ENCODE measurements around the gene BMP6. TPM values are rescaled to one million over a fixed set of nuclear protein-coding genes. Genes with fewer than 3 reads are reported as not detected.
"Not testable (repeated sequence)": the region's sequence is repeated elsewhere in the genome, so short reads cannot be mapped to it uniquely, and the experiment has no call there.

Gene BMP6
- polyA plus RNA-seq, 3 donors = not detected

DNA sequence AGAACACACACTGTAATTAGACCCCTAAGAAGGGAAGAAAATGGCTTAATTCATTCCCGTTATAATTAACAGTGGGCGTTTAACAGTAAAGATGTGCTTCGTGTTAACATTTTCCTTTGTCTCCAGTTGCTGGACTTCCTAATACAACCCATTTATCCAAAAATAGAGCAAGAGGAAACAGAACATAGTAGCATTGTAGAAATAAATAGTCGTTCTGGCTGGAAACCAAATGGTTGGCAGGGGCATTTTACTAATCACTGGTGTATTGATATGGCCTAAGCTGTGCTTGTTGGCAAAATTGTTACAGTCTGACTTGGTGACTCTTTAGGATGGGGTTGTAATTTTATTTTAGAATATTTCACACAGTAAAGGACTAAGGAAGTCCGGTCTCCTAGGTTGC lies 89.8 kb downstream of the BMP6 start:
- WGBS (ENCODE audit: insufficient coverage) = 67% methylated on average over 2 of the region's 5 CpGs
- H3K4me3 ChIP-seq (replicated peaks in 1 of 3; ENCODE audit: low read depth in 2 of 3, low read length in 3 of 3) = no peak overlapping the region
- H3K9ac ChIP-seq (ENCODE audit: insufficient read depth, low read length, poor library complexity, severe bottlenecking) = no peak overlapping the region
- no peak for TF ChIP-seq CTCF (IDR thresholded peaks at IDR 0.05)
- H3K27ac ChIP-seq (ENCODE audit: low read depth in 1 of 2, low read length in 2 of 2) = no peak overlapping the region
- H3K79me2 ChIP-seq (ENCODE audit: insufficient read depth, low read length) = no peaks in the 10 kb centered on the region
- DNase-seq = no peak
- no peaks in the 10 kb centered on the region for H3K4me1 ChIP-seq (ENCODE audit: control insufficient read depth in 1 of 2, insufficient read depth in 2 of 2, low read length in 2 of 2)
- H3K36me3 ChIP-seq (replicated peaks in 1 of 2; ENCODE audit: control insufficient read depth in 1 of 2, insufficient read depth in 2 of 2, low read length in 2 of 2) = no peaks in the 10 kb centered on the region
- no peak overlapping the region for H3K4me3 Mint-ChIP-seq
- no peak overlapping the region for H3K4me2 ChIP-seq (replicated peaks; ENCODE audit: extremely low read depth, low read length, poor library complexity, severe bottlenecking)
- H3K4me1 Mint-ChIP-seq = no peaks in the 10 kb centered on the region
- H3K9me3 ChIP-seq (replicated peaks in 1 of 2; ENCODE audit: control insufficient read depth in 1 of 2, insufficient read depth in 1 of 2, low read length in 2 of 2) = no peaks in the 10 kb centered on the region
- H3K9me3 Mint-ChIP-seq = peaks cover 0 to 2% (median 0%) of the 10 kb centered on the region in 7 donors
- H4K20me1 ChIP-seq (ENCODE audit: insufficient read depth, low read length) = no peaks in the 10 kb centered on the region
- H3K27me3 Mint-ChIP-seq (ENCODE audit: low read depth in 3 of 3) = peaks cover 0 to 3% (median 1%) of the 10 kb centered on the region in 3 donors
- H3K27ac Mint-ChIP-seq = no peak overlapping the region
- H3K36me3 Mint-ChIP-seq = no peaks in the 10 kb centered on the region
- intact Hi-C loops (cut with micrococcal nuclease) = no loop called here
- H2AFZ ChIP-seq (ENCODE audit: insufficient read depth, low read depth, low read length, poor library complexity, severe bottlenecking) = no peak overlapping the region
- H3K27me3 ChIP-seq (ENCODE audit: control insufficient read depth in 2 of 2, insufficient read depth in 2 of 2, low read length in 2 of 2) = no peaks in the 10 kb centered on the region

GRCh38 chr6:7817184-7817583 lies 91.3 kb downstream of the BMP6 start:
- H2AFZ ChIP-seq (ENCODE audit: insufficient read depth, low read depth, low read length, poor library complexity, severe bottlenecking); H3K79me2 ChIP-seq (ENCODE audit: insufficient read depth, low read length); H3K4me1 Mint-ChIP-seq; H3K4me2 ChIP-seq (replicated peaks; ENCODE audit: extremely low read depth, low read length, poor library complexity, severe bottlenecking); H3K27me3 Mint-ChIP-seq (ENCODE audit: low read depth in 3 of 3); H3K27ac Mint-ChIP-seq; H3K36me3 ChIP-seq (replicated peaks in 1 of 2; ENCODE audit: control insufficient read depth in 1 of 2, insufficient read depth in 2 of 2, low read length in 2 of 2); H3K4me3 Mint-ChIP-seq; H3K9me3 ChIP-seq (replicated peaks in 1 of 2; ENCODE audit: control insufficient read depth in 1 of 2, insufficient read depth in 1 of 2, low read length in 2 of 2); H3K27me3 ChIP-seq (ENCODE audit: control insufficient read depth in 2 of 2, insufficient read depth in 2 of 2, low read length in 2 of 2); H3K9me3 Mint-ChIP-seq; H3K4me1 ChIP-seq (ENCODE audit: control insufficient read depth in 1 of 2, insufficient read depth in 2 of 2, low read length in 2 of 2); DNase-seq; intact Hi-C loops (cut with micrococcal nuclease); H3K4me3 ChIP-seq (replicated peaks in 1 of 3; ENCODE audit: low read depth in 2 of 3, low read length in 3 of 3); H3K9ac ChIP-seq (ENCODE audit: insufficient read depth, low read length, poor library complexity, severe bottlenecking); H3K27ac ChIP-seq (ENCODE audit: low read depth in 1 of 2, low read length in 2 of 2); H4K20me1 ChIP-seq (ENCODE audit: insufficient read depth, low read length); H3K36me3 Mint-ChIP-seq: not testable (repeated sequence)
- WGBS (ENCODE audit: insufficient coverage) = no CpG with 5 or more reads among the region's 5 CpGs

All from CD14-positive monocyte (primary cell).